ENCODE results near the gene MAGEB17. TPM values are rescaled to one million over a fixed set of nuclear protein-coding genes. Genes with fewer than 3 reads are reported as not detected.

The MAGEB17 gene
- total RNA-seq, 1 experiment from 2014 or later: 0.87 TPM

DNA sequence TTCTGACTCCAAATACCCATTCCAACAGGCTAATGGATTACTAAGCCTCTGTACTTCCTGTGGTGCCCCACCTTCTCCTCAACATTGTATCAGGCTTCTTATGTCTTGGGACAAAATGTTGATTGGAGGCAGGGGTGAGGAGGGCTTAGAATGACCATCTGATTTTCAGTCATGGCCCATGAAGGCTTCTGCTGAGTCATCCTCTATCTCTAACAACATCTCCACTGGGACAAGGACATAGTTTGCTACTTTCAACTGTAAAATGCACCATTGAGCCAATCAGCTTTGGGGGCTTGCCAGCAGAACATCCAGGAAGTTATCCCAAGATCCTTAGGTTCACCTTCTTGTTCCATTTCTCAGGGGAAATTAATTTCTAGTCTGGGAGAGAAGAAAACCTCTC, 29.5 kb downstream of the MAGEB17 start:
- intact Hi-C loops (cut with micrococcal nuclease): no loop called here
- no peaks in the 10 kb centered on the region for H3K79me2 ChIP-seq (ENCODE audit: low read length)
- H4K20me1 ChIP-seq (ENCODE audit: low read length): no peaks in the 10 kb centered on the region
- CTCF ChIA-PET: no interaction called here
- H3K27ac ChIP-seq (ENCODE audit: low read length): no peak overlapping the region
- H2AFZ ChIP-seq (ENCODE audit: low read length): peak overlapping the region; percentile 10; the same call in 1 of the 2 replicates
- no peak overlapping the region for H3K4me3 ChIP-seq (ENCODE audit: low read length)
- no peaks in the 10 kb centered on the region for H3K9me2 ChIP-seq (replicated peaks; ENCODE audit: low read length)
- no peak overlapping the region for H3K4me2 ChIP-seq (ENCODE audit: low read length)
- BruUV-seq (replicated peaks): no TSS peak
- H3K36me3 ChIP-seq (ENCODE audit: low read depth, low read length): no peaks in the 10 kb centered on the region
- H3F3A ChIP-seq (ENCODE audit: low read length, unreplicated experiment): no peaks in the 10 kb centered on the region
- no peak overlapping the region for H3K9ac ChIP-seq (ENCODE audit: low read length)
- no peak for TF ChIP-seq EZH2phosphoT487 (IDR thresholded peaks at IDR 0.05; ENCODE audit: borderline replicate concordance, low read length)
- no peak for TF ChIP-seq EZH2 (IDR thresholded peaks at IDR 0.05; ENCODE audit: low read length, unreplicated experiment)
- no peak for TF ChIP-seq CTCF (conservative IDR thresholded peaks at IDR 0.05; ENCODE audit: low read depth, low read length)
- no peaks in the 10 kb centered on the region for H3K9me3 ChIP-seq (ENCODE audit: low read length)
- ATAC-seq (no peak), DNase-seq (no peak)
- POLR2A ChIA-PET (ENCODE audit: unreplicated experiment): no interaction called here
- H3K27me3 ChIP-seq (ENCODE audit: low read length): no peaks in the 10 kb centered on the region
- no peaks in the 10 kb centered on the region for H3K4me1 ChIP-seq (ENCODE audit: insufficient read depth, low read length)

GRCh38 chrX:16199343-16199742, 32.1 kb downstream of the MAGEB17 start:
- Histone ChIP-seq H3K9me3 (ENCODE audit: low read length) (no peaks in the 10 kb centered on the region), H3K4me2 (ENCODE audit: low read length) (no peak overlapping the region), H3K9ac (ENCODE audit: low read length) (no peak overlapping the region), H2AFZ (ENCODE audit: low read length) (no peak overlapping the region), H4K20me1 (ENCODE audit: low read length) (no peaks in the 10 kb centered on the region), H3K4me1 (ENCODE audit: insufficient read depth, low read length) (no peaks in the 10 kb centered on the region), H3K79me2 (ENCODE audit: low read length) (no peaks in the 10 kb centered on the region), H3K27me3 (ENCODE audit: low read length) (no peaks in the 10 kb centered on the region), H3K27ac (ENCODE audit: low read length) (no peak overlapping the region), H3K36me3 (ENCODE audit: low read depth, low read length) (no peaks in the 10 kb centered on the region), H3F3A (ENCODE audit: low read length, unreplicated experiment) (no peaks in the 10 kb centered on the region), H3K4me3 (ENCODE audit: low read length) (no peak overlapping the region), H3K9me2 (replicated peaks; ENCODE audit: low read length) (no peaks in the 10 kb centered on the region)
- DNase-seq (no peak), ATAC-seq (no peak)
- ChIA-PET CTCF (no interaction called here), POLR2A (ENCODE audit: unreplicated experiment) (no interaction called here)
- no peak for TF ChIP-seq CTCF (conservative IDR thresholded peaks at IDR 0.05; ENCODE audit: low read depth, low read length)
- TF ChIP-seq EZH2phosphoT487 (IDR thresholded peaks at IDR 0.05; ENCODE audit: borderline replicate concordance, low read length): no peak
- no peak for TF ChIP-seq EZH2 (IDR thresholded peaks at IDR 0.05; ENCODE audit: low read length, unreplicated experiment)
- intact Hi-C loops (cut with micrococcal nuclease): no loop called here
- BruUV-seq (replicated peaks): no TSS peak

DNA sequence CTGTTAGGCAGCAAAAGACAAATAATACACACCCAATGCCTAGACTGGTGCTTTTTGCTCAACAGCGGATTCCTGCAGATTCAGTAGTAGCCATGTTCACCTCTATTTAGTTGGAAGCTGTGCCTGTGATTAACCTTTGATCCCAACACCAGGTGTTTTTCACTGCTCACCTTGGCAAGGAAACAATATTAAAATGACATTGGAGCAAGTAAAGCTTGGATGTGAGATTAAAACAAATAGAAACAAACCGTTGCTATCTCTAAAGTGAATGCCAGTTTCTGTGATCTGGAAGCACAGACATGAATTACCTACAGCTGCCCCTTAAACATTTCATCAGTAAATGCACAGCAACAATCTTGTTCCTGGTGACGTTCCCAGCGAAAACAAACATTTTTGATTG, 35.7 kb downstream of the MAGEB17 start:
- DNase-seq: no peak
- Histone ChIP-seq H3F3A (ENCODE audit: low read length, unreplicated experiment) (no peaks in the 10 kb centered on the region), H2AFZ (ENCODE audit: low read length) (no peak overlapping the region), H3K4me3 (ENCODE audit: low read length) (no peak overlapping the region), H3K79me2 (ENCODE audit: low read length) (no peaks in the 10 kb centered on the region), H3K9me3 (ENCODE audit: low read length) (no peaks in the 10 kb centered on the region), H4K20me1 (ENCODE audit: low read length) (no peaks in the 10 kb centered on the region), H3K27me3 (ENCODE audit: low read length) (no peaks in the 10 kb centered on the region), H3K9ac (ENCODE audit: low read length) (no peak overlapping the region), H3K9me2 (replicated peaks; ENCODE audit: low read length) (no peaks in the 10 kb centered on the region), H3K4me1 (ENCODE audit: insufficient read depth, low read length) (no peaks in the 10 kb centered on the region), H3K4me2 (ENCODE audit: low read length) (no peak overlapping the region), H3K36me3 (ENCODE audit: low read depth, low read length) (no peaks in the 10 kb centered on the region), H3K27ac (ENCODE audit: low read length) (no peak overlapping the region)
- TF ChIP-seq EZH2phosphoT487 (IDR thresholded peaks at IDR 0.05; ENCODE audit: borderline replicate concordance, low read length) (no peak), CTCF (conservative IDR thresholded peaks at IDR 0.05; ENCODE audit: low read depth, low read length) (no peak), EZH2 (IDR thresholded peaks at IDR 0.05; ENCODE audit: low read length, unreplicated experiment) (no peak)
- CTCF ChIA-PET: no interaction called here
- no peak for ATAC-seq
- intact Hi-C loops (cut with micrococcal nuclease): no loop called here
- POLR2A ChIA-PET (ENCODE audit: unreplicated experiment): no interaction called here
- BruUV-seq (replicated peaks): no TSS peak

Data from PC-3 (cell line).